GM21381 (cell line): ENCODE results near the gene CYP4F22.
"Not testable (repeated sequence)": the region's sequence is repeated elsewhere in the genome, so short reads cannot be mapped to it uniquely, and the experiment has no call there.

Experiments
- ATAC-seq: cut with Tn5 transposase; IDR thresholded peaks from one replicate; pipeline ENCODE4 v1.9.1; 2021; ENCODE audit warnings: mild to moderate bottlenecking, moderate library complexity; ENCODE audit not compliant: unreplicated experiment

Gene CYP4F22

GRCh38 chr19:15533522-15533830 is 25.2 kb downstream of the CYP4F22 start:
- not testable (repeated sequence) for ATAC-seq

GRCh38 chr19:15534957-15535864 is 26.9 kb downstream of the CYP4F22 start:
- ATAC-seq = no peak

GRCh38 chr19:15536350-15536749 is 28.0 kb downstream of the CYP4F22 start:
- no peak for ATAC-seq

GRCh38 chr19:15538774-15539173 is 30.4 kb downstream of the CYP4F22 start:
- no peak for ATAC-seq

DNA sequence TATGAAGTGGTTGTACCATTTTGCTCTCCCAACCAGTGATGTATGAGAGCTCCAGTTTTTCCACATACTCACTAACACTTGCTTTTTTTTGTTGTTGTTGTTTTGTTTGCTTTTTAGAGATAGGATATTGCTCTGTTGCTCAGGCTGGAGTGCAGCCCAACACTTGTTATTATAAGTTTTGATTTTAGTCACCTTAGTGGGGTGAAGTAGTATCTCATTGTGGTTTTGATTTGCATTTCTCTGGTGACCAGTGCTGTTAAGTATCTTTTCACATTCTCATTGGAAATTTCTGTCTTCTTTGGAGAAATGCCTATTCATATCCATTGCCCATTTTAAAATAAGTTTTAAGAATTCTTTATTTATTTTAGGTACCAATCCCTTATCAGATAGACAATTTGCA is 31.3 kb downstream of the CYP4F22 start:
- no peak for ATAC-seq

DNA sequence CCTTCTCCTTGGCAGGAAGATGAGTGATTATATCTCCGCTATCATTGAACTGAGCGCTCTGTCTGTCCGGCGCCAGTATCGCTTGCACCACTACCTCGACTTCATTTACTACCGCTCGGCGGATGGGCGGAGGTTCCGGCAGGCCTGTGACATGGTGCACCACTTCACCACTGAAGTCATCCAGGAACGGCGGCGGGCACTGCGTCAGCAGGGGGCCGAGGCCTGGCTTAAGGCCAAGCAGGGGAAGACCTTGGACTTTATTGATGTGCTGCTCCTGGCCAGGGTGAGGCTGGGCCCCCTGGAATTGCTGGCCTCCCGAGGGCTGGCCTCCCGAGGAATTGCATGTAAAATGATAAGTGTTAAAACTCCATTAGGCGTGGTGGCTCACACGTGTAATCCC is 32.1 kb downstream of the CYP4F22 start:
- ATAC-seq = no peak

DNA sequence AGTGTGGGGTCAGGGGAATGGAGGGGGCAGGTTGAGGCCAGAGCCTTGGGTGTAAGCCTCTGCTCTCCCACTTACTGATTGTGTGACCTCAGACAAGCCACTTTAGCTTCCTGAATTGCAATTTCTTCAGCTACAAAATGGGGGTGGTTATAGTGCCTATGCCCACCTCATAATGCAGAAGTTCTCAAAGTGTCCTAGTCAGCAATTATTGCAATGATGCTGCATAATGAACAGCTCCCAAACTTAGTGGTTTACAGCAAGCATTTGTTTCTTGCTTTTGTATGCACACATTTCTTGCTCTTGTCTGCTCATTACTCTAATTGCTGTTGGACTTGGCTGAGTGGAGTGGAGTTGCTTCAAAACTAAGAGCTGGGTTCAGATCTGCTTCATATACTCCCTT is 36.0 kb downstream of the CYP4F22 start:
- no peak for ATAC-seq

GRCh38 chr19:15544970-15545369 is 36.6 kb downstream of the CYP4F22 start:
- ATAC-seq = no peak

GRCh38 chr19:15548648-15549047 is 40.3 kb downstream of the CYP4F22 start:
- ATAC-seq = no peak

DNA sequence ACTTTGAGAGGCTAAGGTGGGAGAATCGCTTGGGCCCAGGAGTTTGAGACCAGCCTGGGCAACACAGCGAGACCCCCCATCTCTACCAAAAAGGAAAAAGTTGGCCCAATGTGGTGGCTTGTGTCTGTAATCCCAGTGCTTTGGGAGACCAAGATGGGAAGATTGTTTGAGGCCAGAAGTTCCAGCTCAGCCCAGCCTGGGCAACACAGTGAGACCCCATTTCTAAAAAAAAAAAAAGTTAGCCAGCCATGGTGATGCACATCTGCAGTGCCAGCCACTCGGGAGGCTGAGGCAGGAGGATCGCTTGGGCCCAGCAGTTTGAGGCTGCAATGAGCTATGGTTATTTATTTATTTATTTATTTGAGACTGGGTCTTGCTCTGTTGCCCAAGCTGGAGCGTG is 41.3 kb downstream of the CYP4F22 start:
- ATAC-seq = no peak

DNA sequence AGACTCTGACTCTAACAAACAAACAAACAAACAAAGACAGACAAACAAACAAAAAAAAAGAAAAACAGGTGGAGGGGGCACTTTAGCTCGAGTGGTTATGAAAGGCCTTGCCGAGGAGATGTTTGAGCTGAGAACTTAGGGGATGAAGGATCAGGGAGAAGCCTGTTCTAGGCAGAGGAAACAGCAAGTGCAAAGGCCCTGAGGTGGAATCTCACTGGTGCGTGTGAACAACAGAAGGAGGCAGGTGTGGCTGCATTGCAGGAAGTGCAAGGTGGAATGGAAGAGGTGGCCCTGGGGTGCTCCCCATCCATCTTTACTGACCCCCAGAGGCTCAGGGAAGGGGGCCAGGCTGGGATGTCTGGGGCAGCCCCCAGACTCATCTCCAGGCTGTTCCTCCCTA is 41.9 kb downstream of the CYP4F22 start:
- no peak for ATAC-seq

DNA sequence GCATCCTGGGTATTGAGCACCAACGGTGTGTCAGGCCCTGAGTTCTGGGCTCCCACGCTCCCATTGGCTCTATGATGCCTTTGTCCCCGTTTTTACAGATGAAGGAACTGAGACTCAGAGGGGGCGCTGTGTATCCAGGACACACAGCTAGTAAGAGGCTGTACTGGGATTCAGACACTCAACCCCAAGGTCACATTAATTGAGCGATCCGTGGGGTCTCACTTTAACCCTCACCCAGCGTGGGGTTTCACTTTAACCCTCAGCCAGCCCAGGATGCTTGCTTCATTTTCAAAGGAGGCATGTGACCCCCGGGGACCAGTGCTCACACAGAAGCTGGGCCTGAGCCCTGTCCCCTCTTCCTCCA is 42.6 kb downstream of the CYP4F22 start:
- no peak for ATAC-seq

GRCh38 chr19:15551293-15552004 is 43.1 kb downstream of the CYP4F22 start:
- ATAC-seq = no peak

- ATAC-seq = no peak
Measured at GRCh38 chr19:15555021-15555420, 46.7 kb downstream of the CYP4F22 start.

GRCh38 chr19:15555759-15556633 is 47.7 kb downstream of the CYP4F22 start:
- ATAC-seq = no peak

- ATAC-seq = no peak
Measured at GRCh38 chr19:15556634-15557181, 48.4 kb downstream of the CYP4F22 start.

DNA sequence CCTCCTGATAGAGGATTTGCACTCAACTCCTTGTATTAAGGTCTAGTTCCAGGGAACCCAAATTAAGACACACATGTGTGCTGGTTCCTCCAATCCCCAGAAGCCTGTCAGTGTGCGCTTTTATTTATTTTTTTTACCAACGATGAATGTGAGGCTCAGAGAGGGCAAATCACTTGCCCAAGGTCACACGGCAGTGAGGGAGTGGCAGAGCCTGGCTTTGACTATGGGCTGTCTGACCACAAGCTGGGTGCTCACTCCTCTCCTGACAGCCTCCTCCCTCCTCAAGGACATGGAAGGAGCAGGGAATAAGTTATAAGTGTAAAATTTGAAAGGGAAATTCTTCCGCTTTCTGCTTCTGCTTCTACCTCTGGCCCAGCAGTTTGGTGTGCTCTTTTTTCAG is 48.9 kb downstream of the CYP4F22 start:
- no peak for ATAC-seq

- ATAC-seq = no peak
Measured at GRCh38 chr19:15562145-15562544, 53.8 kb downstream of the CYP4F22 start.

GRCh38 chr19:15562861-15563260 is 54.5 kb downstream of the CYP4F22 start:
- ATAC-seq = no peak

GRCh38 chr19:15563325-15563794 is 55.0 kb downstream of the CYP4F22 start:
- ATAC-seq = no peak

DNA sequence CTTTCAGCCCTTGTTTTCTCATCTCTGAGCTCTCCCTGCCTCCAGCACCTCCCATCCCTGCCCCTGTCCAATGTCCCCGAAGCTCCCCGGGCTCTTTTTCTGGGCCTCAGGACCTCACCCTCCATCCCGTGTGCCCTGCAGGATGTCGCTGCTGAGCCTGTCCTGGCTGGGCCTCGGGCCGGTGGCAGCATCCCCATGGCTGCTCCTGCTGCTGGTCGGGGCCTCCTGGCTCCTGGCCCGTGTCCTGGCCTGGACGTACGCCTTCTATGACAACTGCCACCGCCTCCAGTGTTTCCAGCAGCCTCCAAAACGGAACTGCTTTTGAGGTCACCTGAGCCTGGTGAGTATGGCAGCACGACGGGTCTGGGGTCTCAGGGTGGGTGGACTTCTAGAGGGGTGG is 55.6 kb downstream of the CYP4F22 start:
- ATAC-seq = no peak
